ENCODE results near the gene GATAD2A. TPM values are rescaled to one million over a fixed set of nuclear protein-coding genes. Genes with fewer than 3 reads are reported as not detected.
A peak's percentile ranks its signal among the peaks of the same experiment; 100 is the strongest.

Gene GATAD2A
- total RNA-seq, 1 donor from 2014 or later = 75.6 TPM

- no peak for TF ChIP-seq CTCF (IDR thresholded peaks at IDR 0.05)
- DNase-seq (ENCODE audit: extremely low spot score, unreplicated experiment) = no peak
- no peaks in the 10 kb centered on the region for H3K27me3 Mint-ChIP-seq (ENCODE audit: unreplicated experiment)
- H3K9me3 Mint-ChIP-seq (ENCODE audit: unreplicated experiment) = no peaks in the 10 kb centered on the region
- peak overlapping the region; percentile 22 for H3K4me3 Mint-ChIP-seq (ENCODE audit: unreplicated experiment)
- H3K36me3 Mint-ChIP-seq (ENCODE audit: unreplicated experiment) = no peaks in the 10 kb centered on the region
- no peak overlapping the region for H3K27ac Mint-ChIP-seq (ENCODE audit: unreplicated experiment)
- peaks cover 13% of the 10 kb centered on the region for H3K4me1 Mint-ChIP-seq (ENCODE audit: unreplicated experiment)
These were observed 131.9 kb downstream of the GATAD2A start for GRCh38 chr19:19537075-19538048.

GRCh38 chr19:19538061-19538784 lies 132.7 kb downstream of the GATAD2A start, which contains the start of gene CILP2:
CILP2 (plus strand) TSS chr19:19538265; CDS start chr19:19538350, 85 bp downstream.
- no peaks in the 10 kb centered on the region for H3K27me3 Mint-ChIP-seq (ENCODE audit: unreplicated experiment)
- H3K4me3 Mint-ChIP-seq (ENCODE audit: unreplicated experiment) = peak within 1 kb of the TSS; percentile 49
- H3K27ac Mint-ChIP-seq (ENCODE audit: unreplicated experiment) = no peak within 1 kb of the TSS
- H3K36me3 Mint-ChIP-seq (ENCODE audit: unreplicated experiment) = no peaks in the 10 kb centered on the region
- peak; percentile 87 for DNase-seq (ENCODE audit: extremely low spot score, unreplicated experiment)
- no peak for TF ChIP-seq CTCF (IDR thresholded peaks at IDR 0.05)
- H3K4me1 Mint-ChIP-seq (ENCODE audit: unreplicated experiment) = peaks cover 12% of the 10 kb centered on the region
- H3K9me3 Mint-ChIP-seq (ENCODE audit: unreplicated experiment) = no peaks in the 10 kb centered on the region

- Mint-ChIP-seq H3K36me3 (ENCODE audit: unreplicated experiment) (no peaks in the 10 kb centered on the region), H3K4me1 (ENCODE audit: unreplicated experiment) (peaks cover 12% of the 10 kb centered on the region), H3K27me3 (ENCODE audit: unreplicated experiment) (no peaks in the 10 kb centered on the region), H3K27ac (ENCODE audit: unreplicated experiment) (no peak overlapping the region), H3K4me3 (ENCODE audit: unreplicated experiment) (peak overlapping the region; percentile 49), H3K9me3 (ENCODE audit: unreplicated experiment) (no peaks in the 10 kb centered on the region)
- DNase-seq (ENCODE audit: extremely low spot score, unreplicated experiment) = no peak
- no peak for TF ChIP-seq CTCF (IDR thresholded peaks at IDR 0.05)
These were observed 133.3 kb downstream of the GATAD2A start for GRCh38 chr19:19538785-19539166.

- TF ChIP-seq CTCF (IDR thresholded peaks at IDR 0.05) = no peak
- Mint-ChIP-seq H3K36me3 (ENCODE audit: unreplicated experiment) (no peaks in the 10 kb centered on the region), H3K27me3 (ENCODE audit: unreplicated experiment) (no peaks in the 10 kb centered on the region), H3K27ac (ENCODE audit: unreplicated experiment) (no peak overlapping the region), H3K4me3 (ENCODE audit: unreplicated experiment) (no peak overlapping the region), H3K9me3 (ENCODE audit: unreplicated experiment) (no peaks in the 10 kb centered on the region), H3K4me1 (ENCODE audit: unreplicated experiment) (peaks cover 12% of the 10 kb centered on the region)
- no peak for DNase-seq (ENCODE audit: extremely low spot score, unreplicated experiment)
These were observed 134.2 kb downstream of the GATAD2A start for GRCh38 chr19:19539698-19540063.
